Fibroblast of the conjunctiva (primary cell): Measurements from ENCODE around the gene BCL2L1.
"Not testable (repeated sequence)": the region's sequence is repeated elsewhere in the genome, so short reads cannot be mapped to it uniquely, and the experiment has no call there.

Experiments used
- DNase-seq: peaks from one replicate; pipeline ENCODE4 v3.0.0-alpha.2; 2010; ENCODE audit warnings: low read depth

Gene BCL2L1

DNA sequence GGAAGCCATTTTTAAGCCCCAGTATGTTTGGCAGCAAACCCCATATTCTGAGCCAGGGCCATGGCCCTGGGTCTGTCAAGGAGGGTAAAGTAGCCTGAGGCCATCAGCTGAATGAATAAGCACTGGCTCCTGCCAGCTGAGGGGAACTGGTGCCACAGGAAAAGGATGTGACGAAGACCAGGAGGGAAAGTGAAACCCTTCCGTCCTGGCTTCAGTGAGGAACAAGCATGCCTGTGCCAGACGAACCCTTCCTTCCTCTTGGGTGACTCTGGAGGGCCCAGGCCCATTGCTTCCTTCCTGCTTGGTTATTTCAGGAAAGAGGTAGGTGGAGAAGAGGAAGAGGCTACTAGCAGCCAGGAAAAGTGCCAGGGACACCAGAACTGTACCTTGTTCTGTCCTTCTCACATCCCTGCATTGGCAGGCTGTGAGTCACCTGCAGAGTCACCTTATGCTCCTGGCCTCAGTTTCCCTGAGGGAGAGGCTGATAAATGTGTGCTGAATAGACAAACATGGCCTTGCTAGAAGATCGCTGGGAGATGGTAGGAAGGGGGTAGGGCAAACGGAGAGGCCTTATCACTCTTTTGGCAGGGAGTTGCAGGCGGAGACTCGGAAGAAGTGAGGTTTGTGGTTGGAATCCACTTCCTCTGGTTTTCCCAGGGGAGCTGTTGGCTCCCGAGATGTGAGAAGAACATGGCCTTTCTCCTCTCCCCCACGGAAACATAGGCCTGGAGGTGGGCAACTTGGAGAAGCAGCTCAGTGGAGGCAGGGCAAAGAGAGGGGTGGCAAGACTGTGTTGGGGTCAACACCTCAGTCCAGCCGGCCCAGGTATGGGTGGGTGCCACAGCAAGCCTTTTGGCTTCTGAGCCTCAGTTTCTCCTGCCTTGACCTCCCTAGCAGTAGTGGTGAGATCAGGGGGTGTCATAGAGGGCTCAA lies 47.5 kb downstream of the BCL2L1 start:
- DNase-seq, result no peak

DNA sequence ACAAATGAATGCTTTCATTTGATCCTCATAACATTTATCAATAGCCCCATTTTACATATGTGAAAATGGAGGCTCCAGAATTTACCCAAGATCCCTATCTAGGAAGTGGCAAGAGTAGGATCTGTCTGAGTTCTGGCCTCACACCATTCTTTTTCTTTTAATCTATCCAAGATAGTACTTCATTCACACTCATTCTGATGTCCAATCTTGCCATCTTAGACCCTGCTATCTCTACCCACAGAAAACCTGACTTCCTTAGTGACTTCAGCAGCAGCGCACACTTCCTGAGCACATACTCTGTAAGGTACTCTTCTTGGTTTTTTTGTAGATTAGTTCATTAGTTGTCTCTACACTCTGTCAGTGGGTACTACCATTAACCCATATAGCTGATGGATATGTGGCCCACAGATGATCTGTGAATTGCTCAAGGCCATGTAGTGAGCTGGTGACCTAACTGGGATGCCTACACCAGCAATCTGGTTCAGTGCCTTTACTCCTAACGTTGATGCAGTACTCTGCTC lies 48.7 kb downstream of the BCL2L1 start:
- DNase-seq, result no peak

DNA sequence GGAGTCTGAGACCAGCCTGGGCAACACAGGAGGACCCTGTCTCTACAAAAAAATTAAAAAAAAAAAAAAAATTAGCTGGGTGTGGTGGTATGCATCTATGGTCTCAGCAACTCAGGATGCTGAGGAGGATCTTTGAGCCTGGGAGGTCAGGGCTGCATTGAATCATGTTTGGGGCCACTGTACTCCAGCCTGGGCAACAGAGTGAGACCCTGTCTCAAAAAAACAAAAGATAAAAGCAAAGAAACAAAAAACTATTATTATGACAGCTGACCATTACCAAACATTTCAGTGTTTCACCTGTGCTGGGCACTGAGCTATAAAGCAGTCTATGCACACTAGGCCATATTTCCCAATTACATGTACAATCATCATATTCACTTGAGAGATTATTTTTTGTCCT lies 49.2 kb downstream of the BCL2L1 start:
- DNase-seq, result no peak

DNA sequence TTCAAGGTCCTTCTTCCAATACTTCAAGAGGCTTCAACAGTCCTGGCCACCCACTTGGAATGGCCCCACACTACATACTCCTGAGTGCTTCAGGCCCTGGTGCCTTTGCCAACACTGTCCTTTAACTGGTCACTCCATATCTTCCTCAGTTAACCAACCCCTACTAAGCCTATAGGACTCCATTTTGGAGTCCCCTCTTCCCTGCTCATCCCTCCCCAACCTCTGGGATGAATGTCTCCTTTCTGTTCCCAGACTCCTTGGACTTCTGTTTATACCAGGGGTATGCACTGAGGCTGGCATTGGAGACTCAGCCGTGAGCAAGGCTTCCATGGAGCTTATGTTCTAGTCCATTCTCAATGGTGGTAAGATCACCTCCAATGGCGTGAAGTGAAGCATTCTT lies 51.3 kb downstream of the BCL2L1 start:
- no peak for DNase-seq

DNA sequence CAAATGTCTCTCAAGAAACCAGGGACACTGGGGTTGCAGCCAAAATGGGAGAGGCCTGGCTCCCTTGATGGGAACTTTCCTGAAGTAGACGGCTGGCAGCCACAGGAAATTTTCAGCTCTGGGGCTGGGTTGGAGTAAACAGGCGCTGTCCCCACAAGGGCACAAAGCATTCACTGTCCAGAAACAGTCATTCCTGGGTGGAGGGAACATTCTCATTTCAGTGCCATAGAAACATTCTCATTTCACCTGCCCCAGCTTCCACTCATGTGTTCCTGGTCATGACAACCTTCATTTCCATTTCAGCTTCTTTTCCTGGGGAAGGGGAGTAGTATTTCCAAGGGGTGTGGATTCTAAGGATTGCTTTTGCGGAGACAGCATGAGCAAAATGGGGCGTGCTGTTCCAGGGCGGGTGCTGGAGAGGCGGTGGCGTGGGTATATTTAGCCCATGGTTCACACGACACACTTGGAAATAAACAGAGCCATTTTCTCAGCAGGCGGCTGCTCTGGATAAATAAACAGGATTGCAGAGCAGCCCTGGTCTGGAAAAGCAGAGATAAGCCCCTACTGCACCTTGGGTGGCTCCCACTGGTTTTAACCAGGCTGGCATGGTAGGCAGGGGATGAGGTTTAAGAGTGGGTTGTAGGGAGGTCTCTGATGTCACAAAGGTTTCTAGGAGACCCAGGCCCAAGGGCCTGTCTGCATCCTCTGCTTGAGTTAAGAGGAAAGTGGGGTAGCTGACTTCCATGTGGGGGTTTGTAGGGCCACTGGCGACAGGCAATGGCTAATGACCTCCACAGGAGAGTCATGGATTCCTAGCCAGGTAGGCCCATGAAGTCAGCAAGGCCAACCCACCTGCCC lies 52.1 kb downstream of the BCL2L1 start:
- DNase-seq, result no peak

DNA sequence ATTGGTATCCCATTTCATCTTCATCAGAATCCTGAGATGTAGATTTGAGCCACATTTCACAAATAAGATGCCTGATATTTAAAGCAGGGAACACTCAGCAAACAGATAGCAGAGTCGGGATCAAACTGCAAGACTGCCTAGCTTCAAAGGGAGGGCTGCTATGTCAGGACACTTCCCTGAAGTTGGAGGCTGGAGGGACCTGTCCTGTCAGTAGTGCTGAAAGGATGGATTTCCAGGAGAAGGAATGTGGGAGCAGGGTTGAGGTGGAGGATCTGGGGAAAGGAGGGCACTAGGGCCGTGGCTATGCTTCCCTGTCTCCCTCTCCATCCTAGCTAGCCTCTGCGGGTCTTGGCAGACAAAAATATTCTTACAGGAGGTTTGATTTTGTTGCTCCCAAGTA lies 52.8 kb downstream of the BCL2L1 start:
- no peak for DNase-seq

DNA sequence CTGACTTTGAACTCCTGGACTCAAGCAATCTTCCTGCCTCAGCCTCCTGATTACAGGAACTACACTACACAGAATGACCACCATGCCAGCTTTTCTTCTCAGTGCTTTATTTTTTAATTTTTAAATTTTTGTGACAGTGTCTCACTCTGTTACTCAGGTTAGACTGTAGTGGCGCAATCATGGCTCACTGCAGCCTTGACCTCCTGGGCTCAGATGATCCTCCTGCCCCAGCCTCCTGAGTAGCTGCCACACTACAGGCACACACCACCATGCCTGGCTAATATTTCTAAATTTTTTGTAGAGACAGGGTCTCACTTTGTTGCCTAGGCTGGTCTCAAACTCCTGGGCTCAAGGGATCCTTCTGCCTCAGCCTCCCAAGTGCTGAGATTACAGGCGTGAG lies 53.7 kb downstream of the BCL2L1 start:
- DNase-seq, result not testable (repeated sequence)

DNA sequence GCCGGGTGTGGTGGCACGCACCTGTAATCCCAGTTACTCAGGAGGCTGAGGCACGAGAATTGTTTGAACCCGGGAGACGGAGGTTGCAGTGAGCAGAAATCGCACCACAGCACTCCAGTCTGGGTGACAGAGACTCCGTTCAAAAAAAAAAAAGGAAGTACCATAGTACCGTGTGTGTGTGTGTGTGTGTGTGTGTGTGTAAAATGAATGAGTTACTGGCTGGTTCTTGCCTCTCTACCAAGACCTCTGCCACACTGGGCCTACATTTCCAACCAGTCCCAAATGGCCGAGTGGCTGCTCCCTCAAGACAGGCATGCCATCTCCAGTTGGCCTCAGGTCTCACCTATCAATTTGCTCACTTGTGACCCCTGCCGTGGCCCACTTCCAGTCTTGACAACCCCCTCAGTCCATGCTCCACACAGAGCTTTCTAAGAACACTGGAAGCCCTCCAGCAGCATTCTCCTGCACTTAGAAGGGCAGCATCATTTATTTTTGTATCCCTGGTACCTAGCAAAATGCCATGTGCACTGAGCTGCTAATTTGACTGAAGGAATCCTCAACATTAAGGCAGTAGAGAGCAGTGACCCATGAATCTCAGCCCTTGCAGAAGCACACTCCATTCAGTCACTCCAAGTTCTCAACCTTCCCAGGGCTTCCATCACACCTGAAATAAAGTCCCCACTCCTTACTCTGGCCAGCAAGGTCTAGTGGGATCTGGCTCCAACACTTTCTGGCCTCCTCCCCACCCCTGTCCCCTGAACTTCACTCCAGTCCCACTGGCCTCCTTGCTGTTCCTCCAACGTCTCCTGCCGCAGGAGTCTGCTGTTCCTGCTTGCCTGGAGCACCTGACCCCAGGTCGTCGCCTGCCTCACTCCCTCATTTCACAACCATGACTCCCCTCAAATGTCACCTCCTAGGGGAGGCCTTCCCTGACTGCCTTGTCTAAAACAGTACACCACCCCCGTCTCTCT lies 55.1 kb downstream of the BCL2L1 start:
- DNase-seq, result no peak

DNA sequence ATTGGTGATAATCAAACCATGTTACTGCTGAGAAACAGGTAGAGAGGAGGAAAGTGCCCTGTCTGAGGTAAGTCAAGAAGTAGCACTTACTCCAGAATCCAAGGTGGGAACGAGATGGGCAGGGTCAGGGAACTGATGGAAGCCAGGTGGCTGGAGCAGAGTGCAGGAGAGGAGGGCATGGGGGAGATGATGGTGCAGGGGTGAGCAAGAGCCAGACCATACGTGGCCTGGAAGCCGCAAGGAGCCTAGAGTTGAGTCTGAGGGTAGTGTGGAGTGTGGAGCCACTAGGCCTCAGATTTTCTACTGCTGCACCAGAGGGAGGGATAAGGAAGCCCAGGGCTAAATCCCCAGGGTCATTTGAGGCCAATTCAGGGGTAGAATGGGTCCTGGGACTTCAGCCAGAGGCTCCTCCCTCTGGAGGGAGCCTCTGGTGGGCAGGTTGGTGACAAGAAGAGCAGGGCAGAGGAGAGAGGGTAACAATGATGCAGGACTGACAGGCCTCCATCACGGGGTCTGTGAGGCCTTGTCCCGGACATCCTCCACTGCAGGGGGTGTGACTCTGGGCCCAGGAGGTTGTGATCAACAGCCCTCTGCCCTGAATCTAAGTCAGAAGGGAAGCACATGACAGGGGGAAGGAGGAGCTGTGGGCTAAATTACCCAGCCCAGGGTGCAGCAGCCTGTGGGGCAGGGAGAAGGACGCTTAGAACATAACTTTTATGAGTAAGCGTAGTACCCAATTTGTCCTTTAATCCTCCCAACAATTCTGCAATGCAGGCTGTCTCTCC lies 56.2 kb downstream of the BCL2L1 start:
- DNase-seq, result no peak

DNA sequence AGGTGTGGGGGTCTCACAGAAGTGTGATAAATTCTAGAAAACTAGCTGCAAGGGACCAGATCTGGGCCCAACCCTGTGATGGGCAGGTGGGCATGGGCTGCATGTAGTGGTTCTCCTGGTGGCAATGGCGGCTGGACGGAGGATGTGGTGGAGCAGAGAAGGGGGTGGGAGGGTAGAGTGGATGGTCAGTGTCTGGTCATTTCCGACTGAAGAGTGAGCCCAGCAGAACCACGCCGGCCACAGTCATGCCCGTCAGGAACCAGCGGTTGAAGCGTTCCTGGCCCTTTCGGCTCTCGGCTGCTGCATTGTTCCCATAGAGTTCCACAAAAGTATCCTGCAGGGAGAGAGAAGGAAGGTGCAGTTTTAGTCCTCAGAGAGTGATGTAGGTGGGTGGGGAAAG lies 56.9 kb downstream of the BCL2L1 start:
- no peak for DNase-seq

DNA sequence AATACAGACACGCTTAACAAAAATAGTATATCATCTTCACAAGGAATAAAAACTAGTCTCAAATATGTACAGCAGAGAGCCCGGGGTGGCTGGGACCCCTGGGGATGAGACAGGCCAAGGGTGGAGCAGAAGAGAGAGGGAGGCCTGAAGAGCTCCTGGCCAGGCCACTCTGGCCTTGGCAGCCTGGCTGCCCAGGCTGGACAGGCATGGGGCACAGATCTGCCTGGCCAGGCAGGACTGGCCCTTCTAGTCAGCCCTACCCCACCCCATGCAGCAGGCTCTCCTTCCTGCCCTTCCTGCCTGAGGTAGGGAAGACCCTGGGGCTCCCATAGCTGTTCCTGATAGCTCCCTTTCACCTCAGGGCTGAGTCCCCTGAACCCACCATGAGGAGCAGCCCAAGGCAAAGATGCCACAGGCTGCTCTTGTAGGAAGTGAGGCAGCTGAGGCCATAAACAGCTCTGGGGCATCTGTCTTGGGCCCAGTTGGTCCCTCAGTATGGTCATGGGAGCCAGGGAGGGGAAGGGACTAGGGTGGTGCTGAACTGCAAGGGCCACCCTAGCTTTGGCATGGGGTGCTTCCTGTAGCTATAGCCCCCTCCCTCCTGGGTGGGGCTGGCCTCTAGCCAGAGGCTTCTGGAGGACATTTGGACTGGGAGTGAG lies 57.8 kb downstream of the BCL2L1 start:
- no peak for DNase-seq

DNA sequence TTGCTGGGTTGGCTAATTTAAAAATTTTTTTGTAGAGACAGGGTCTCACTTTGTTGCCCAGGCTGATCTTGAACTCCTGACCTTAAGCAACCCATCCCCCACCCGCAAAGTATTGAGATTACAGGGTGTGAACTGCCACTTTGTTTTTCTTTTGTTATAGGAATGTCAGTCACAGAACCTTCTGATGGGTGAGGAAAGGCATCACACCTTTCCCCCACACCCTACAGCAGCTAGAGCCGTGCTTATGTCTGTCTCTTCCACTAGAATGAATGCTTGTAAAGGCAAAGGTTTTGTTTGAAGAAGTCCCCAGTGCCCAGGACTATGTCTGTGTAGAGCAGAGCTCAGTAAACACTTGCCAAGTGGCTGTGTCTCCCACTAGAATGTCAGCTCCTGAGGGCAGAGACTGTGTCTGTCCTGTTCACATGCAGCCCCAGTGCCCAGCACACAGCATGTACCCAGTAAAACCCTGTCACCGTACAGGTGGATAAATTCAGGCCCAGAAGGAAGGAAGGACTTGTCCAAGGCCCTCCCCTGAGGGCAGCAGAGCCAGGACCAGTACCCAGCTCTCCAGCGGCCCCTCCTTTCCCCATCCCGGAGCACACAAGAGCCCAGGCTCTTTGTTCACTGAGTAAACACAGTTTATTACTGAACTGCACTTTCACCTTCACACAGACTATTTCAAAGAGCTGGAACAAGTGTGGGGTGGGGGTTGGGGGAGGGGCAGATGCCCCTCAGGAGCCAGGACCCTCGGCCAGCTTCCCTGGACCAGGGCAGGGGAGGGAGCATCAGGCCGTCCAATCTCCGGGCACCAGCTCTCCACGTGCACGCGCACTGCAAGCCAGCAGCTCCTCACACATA lies 58.6 kb downstream of the BCL2L1 start:
- no peak for DNase-seq

DNA sequence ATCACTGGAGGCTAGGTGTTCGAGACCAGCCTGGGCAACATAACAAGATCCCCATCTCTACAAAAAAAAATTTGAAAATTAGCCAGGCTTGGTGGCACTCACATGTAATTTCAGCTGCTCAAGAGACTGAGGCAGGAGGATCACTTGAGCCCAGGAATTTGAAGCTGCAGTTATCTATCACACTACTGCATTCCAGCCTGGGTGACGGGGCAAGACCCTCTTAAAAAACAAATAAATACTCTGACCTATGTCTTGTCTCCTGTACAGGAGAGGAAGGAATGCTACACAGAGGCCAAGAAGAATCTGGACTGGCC lies 59.2 kb downstream of the BCL2L1 start:
- DNase-seq, result no peak

DNA sequence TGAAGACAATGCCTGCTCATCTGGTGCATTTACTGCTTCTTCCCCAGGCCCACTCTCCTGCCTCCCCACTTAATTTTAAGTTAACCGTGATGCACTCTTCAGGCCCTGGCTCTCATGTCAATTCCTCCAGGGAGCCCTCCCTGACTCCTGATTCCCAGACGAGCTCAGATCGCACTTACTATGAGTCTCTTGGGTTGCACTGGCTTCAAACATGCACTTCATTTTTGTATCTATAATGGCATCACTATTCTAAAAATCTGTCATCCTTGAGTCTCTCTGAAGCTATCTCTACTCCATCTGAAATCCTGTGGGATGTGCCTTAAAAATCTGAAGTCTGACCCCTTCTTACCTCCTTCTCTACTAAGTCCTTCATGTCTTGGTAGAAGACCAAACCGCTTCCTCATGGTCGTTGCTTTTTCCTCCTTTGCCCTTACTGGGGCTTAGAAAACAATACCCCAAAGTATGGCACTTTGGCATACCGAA lies 60.3 kb downstream of the BCL2L1 start:
- DNase-seq, result no peak

DNA sequence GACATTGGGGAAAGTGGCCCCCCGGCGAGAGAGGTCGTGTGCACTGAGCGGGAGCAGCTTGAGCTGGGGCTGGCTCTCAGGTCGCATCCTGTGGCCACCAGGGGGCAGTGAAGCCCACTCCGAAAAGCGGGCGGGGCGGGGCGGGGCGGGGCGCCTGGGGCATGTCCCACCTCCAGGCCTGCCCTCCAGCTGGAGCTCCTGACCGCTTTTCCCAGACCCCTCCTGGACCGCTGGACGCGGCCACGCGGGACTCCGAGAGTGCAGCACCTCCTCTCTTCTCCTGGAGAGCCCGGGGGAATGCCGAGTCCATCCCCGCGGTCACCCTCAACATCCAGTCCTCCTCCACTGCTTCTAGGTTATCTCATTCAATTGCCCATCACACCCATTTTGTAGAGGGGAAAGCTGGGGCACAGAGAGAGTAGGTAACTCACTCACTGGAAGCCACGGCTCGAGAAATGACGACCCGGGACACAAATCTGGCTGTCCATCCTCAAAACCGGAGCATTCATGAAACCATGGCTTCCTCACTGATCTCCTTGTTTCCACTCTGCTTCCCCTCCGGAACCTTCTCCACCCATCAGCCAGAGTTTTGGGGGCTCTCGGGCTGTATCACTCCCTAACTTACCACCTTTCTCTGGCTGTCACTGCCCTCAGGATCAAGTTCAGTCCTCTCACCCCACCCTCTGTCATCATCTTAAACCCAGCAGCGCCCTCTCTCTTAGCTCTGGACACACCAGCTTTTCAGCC lies 60.9 kb downstream of the BCL2L1 start:
- DNase-seq, result peak; percentile 44

DNA sequence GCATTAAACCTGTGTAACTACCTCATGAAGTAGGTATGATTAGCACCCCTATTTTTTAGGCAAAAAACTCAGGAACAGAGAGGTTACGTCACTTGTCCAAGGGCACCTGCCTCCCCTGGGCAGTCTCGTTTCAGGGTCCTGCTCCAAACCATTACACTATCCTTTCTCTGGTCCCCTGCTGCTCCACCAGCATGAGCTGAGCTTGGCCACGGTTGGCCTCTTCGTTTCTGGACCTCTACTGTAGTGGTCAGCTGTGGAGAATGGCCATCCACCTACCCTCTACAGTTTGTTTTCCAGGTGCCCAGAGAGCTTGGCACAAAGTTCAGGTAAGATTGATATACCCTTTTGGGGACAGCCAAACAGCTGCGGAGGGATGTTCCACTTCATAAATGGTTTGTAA lies 68.1 kb downstream of the BCL2L1 start:
- DNase-seq, result no peak

DNA sequence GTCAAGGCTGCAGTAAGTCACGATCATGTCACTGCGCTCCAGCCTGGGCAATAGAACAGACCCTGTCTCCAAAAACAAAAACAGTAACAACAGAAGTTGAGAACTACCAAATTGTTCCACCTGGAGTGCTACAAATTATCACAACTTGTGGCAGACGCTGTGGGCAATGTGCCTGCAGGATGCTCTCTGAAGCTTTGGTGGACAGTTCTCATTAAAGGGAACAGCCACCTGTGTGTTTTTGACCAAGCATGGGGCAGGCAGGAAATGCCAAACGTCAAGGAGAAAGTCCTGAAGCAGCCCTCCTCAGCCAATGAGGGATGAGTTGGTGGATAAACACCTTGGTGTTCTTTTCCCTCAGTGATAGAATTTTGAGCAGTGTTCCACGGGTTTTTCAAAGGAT lies 69.1 kb downstream of the BCL2L1 start:
- no peak for DNase-seq

DNA sequence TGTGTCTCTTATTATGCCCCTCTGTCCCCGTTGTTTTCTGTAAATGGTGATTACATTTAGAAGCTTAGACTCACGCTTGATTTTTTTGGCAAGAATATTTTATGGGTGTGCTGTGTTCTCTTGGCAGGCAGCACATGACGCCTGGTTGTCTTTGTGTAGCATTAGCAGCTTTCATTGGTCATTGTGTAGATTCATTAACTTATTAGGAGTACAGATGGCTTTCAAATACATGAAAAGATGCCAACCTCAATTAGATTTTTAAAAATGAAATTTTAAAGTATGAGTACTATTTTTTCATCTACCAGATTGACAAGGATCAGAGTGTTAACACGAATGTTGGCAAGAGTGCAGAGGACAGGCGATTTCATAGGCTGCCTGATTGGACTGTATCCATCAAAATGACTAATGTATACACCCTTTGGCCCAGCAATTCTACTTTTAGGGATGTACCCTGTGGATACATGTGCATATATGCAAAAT lies 69.7 kb downstream of the BCL2L1 start:
- DNase-seq, result peak; percentile 86
